DND-41 (cell line): ENCODE data around the gene RPS28.

Source experiments
- EZH2 ChIP-seq: IDR thresholded peaks from 3 replicates; pipeline ENCODE4 v1.6.1; 2012; ENCODE audit warnings: borderline replicate concordance, low read depth, mild to moderate bottlenecking, moderate library complexity, low read length, inconsistent platforms; ENCODE audit not compliant: severe bottlenecking
- TF ChIP-seq, protein P1 (sequence below): IDR thresholded peaks from 2 replicates; pipeline ENCODE4 v1.5.1; 2012; ENCODE audit warnings: borderline replicate concordance, low read length, moderate library complexity, mild to moderate bottlenecking; ENCODE audit not compliant: poor library complexity, severe bottlenecking; ENCODE audit errors: extremely low read depth

DNA sequence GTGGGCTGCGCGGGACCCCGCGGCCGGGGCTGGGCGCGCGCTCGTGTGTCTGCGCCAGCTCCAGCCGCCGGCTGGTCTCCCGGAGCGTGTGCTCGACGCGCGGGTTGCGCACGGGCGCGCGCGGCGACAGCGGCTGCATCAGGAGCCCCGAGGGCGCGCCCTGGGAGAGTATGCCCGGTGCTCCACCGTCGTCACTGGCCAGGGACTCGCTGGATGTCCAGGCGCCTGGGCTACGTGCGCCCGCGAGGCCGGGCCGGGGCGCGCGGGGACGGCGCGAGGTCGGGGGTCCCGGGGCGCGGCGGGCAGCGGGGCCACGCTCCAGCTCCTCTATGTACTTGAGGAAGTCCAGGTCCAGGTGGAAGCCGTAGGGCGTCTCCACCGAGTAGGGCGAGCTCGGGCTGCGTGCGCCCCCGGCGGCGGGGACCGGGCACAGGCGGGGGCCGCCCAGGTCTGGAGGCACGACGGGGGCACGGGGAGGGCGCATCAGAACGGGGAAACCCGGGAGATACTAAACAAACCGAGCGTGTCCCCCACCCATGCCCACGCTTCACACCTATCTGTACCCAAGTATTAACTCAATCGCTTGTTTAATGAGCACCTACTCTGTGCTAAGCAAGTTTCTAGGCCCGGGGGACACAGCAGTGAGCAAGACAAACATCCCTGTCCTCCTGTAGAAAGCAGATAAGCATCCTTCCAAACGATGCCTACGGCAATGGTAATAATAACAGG is 14.2 kb downstream of the RPS28 start:
- no peak for TF ChIP-seq EZH2
- TF ChIP-seq, protein P1, sequence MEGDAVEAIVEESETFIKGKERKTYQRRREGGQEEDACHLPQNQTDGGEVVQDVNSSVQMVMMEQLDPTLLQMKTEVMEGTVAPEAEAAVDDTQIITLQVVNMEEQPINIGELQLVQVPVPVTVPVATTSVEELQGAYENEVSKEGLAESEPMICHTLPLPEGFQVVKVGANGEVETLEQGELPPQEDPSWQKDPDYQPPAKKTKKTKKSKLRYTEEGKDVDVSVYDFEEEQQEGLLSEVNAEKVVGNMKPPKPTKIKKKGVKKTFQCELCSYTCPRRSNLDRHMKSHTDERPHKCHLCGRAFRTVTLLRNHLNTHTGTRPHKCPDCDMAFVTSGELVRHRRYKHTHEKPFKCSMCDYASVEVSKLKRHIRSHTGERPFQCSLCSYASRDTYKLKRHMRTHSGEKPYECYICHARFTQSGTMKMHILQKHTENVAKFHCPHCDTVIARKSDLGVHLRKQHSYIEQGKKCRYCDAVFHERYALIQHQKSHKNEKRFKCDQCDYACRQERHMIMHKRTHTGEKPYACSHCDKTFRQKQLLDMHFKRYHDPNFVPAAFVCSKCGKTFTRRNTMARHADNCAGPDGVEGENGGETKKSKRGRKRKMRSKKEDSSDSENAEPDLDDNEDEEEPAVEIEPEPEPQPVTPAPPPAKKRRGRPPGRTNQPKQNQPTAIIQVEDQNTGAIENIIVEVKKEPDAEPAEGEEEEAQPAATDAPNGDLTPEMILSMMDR, result no peak
